GM12892 (cell line): ENCODE measurements around the gene YWHAE.

Experiments
- POLR2A ChIP-seq: IDR thresholded peaks from 2 replicates; pipeline ENCODE4 v1.6.1; 2011; ENCODE audit warnings: low read depth, low read length, control low read depth
- TAF1 ChIP-seq: IDR thresholded peaks from 2 replicates; pipeline ENCODE4 v1.6.1; 2011; ENCODE audit warnings: low read depth, mild to moderate bottlenecking, control low read depth, low read length, borderline replicate concordance

- TF ChIP-seq POLR2A = no peak
- no peak for TF ChIP-seq TAF1
Observed at GRCh38 chr17:1414001-1414574, 14.1 kb upstream of the YWHAE start.
